Measurements from ENCODE around the gene MPST. TPM values are rescaled to one million over a fixed set of nuclear protein-coding genes. Genes with fewer than 3 reads are reported as not detected.

MPST gene
- polyA plus RNA-seq, 1 donor (not counting 4 experiments of a cell fraction or from before 2014, with no cell fraction given): 23.5 TPM

DNA sequence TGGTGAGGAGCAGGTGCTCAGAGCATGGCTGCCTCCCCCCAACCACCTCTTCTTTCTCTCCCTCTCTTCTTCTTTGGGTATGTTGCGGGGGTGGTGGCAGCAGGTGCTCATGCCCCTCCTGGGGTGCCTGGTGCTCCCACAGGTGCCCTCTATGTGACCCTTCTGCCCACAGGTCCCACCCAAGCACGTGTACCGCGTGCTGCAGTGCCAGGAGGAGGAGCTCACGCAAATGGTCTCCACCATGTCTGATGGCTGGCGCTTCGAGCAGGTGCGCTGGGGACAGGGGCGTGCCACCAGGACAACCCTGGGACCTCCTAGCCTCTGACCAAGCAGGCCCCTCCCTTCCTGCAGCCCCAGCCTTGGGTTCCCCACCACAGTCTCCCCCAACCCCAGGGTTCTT lies 37.7 kb downstream of the MPST start:
- Histone ChIP-seq H3K4me3 (ENCODE audit: control insufficient read depth in 2 of 3, extremely low read depth in 1 of 3, insufficient read depth in 2 of 3, low read depth in 1 of 3, low read length in 3 of 3) (no peak overlapping the region), H3K79me2 (ENCODE audit: control insufficient read depth, insufficient read depth, low read length) (no peaks in the 10 kb centered on the region), H3K9ac (ENCODE audit: control insufficient read depth, extremely low read depth, insufficient read depth, low read length) (no peak overlapping the region), H3K4me1 (ENCODE audit: control insufficient read depth, extremely low read depth, insufficient read depth, low read length) (peaks cover 1% of the 10 kb centered on the region), H3K9me3 (ENCODE audit: control insufficient read depth, low read depth, low read length) (no peaks in the 10 kb centered on the region), H3K27me3 (ENCODE audit: control insufficient read depth, extremely low read depth, insufficient read depth, low read length) (no peaks in the 10 kb centered on the region), H3K4me2 (ENCODE audit: control insufficient read depth, extremely low read depth, insufficient read depth, low read depth, low read length) (no peak overlapping the region), H4K20me1 (ENCODE audit: control insufficient read depth, extremely low read depth, insufficient read depth, low read length) (no peaks in the 10 kb centered on the region), H3K27ac (ENCODE audit: control insufficient read depth, insufficient read depth, low read length) (no peak overlapping the region), H3K36me3 (ENCODE audit: control insufficient read depth in 2 of 2, extremely low read depth in 1 of 2, insufficient read depth in 2 of 2, low read length in 2 of 2) (peaks cover 0 to 6% of the 10 kb centered on the region in 2 experiments), H3K9me1 (ENCODE audit: control insufficient read depth, extremely low read depth, insufficient read depth, low read length) (no peaks in the 10 kb centered on the region), H2AFZ (ENCODE audit: control insufficient read depth, low read length) (no peak overlapping the region)
- dilution Hi-C loops (cut with MboI; ENCODE audit: extremely low pct_ligation_motif_present, low sequenced_read_pairs): no loop called here
- FAIRE-seq: no peak
- TF ChIP-seq, protein P1, sequence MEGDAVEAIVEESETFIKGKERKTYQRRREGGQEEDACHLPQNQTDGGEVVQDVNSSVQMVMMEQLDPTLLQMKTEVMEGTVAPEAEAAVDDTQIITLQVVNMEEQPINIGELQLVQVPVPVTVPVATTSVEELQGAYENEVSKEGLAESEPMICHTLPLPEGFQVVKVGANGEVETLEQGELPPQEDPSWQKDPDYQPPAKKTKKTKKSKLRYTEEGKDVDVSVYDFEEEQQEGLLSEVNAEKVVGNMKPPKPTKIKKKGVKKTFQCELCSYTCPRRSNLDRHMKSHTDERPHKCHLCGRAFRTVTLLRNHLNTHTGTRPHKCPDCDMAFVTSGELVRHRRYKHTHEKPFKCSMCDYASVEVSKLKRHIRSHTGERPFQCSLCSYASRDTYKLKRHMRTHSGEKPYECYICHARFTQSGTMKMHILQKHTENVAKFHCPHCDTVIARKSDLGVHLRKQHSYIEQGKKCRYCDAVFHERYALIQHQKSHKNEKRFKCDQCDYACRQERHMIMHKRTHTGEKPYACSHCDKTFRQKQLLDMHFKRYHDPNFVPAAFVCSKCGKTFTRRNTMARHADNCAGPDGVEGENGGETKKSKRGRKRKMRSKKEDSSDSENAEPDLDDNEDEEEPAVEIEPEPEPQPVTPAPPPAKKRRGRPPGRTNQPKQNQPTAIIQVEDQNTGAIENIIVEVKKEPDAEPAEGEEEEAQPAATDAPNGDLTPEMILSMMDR (optimal IDR thresholded peaks at IDR 0.05 in 1 of 3, IDR thresholded peaks at IDR 0.05 in 1 of 3, conservative IDR thresholded peaks at IDR 0.05 in 1 of 3; ENCODE audit: extremely low read depth in 1 of 3, insufficient read depth in 2 of 3, low read length in 3 of 3): no peak
- no peak for TF ChIP-seq EZH2 (IDR thresholded peaks at IDR 0.05; ENCODE audit: low read length)
- no peak for DNase-seq (ENCODE audit: low read depth, low spot score)

DNA sequence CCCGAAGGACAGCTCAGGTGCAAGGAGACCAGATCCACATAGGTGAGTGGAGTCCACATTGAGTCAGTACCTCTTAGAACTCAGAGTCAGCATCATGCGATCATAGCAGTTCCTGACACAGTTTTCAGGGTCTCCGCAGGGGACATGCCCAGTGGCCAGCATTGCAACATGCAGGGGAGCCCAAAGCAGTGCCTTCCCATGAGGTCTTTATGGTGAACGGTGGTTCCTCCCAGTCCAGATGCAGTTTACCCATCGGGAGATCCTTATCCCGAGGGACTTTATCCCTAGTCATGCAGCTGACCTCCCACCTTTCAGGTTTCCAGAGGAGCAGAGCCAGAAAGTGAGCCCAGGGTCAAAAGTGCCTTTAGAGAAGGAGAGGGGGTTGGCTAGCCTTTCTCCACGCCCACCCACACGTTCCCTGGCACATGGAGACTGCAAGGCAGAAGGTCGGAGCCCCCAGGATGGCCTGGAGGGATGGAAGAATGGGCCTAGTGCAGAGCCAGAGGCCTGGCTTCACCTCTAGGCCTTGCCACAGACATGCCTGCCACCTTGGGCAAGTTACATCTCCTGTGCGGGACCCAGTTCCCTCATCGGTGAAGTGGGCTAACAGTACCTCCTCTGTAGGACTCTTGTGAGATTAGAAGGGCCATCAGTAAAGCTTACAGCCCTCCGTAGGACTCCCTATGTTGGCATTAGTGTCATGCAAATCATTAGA lies 38.4 kb downstream of the MPST start:
- Histone ChIP-seq H3K9me3 (ENCODE audit: control insufficient read depth, low read depth, low read length) (no peaks in the 10 kb centered on the region), H4K20me1 (ENCODE audit: control insufficient read depth, extremely low read depth, insufficient read depth, low read length) (no peaks in the 10 kb centered on the region), H3K4me2 (ENCODE audit: control insufficient read depth, extremely low read depth, insufficient read depth, low read depth, low read length) (no peak overlapping the region), H3K4me3 (ENCODE audit: control insufficient read depth in 2 of 3, extremely low read depth in 1 of 3, insufficient read depth in 2 of 3, low read depth in 1 of 3, low read length in 3 of 3) (no peak overlapping the region), H3K4me1 (ENCODE audit: control insufficient read depth, extremely low read depth, insufficient read depth, low read length) (no peaks in the 10 kb centered on the region), H2AFZ (ENCODE audit: control insufficient read depth, low read length) (no peak overlapping the region), H3K36me3 (ENCODE audit: control insufficient read depth in 2 of 2, extremely low read depth in 1 of 2, insufficient read depth in 2 of 2, low read length in 2 of 2) (peaks cover 0 to 6% of the 10 kb centered on the region in 2 experiments), H3K27ac (ENCODE audit: control insufficient read depth, insufficient read depth, low read length) (no peak overlapping the region), H3K79me2 (ENCODE audit: control insufficient read depth, insufficient read depth, low read length) (no peaks in the 10 kb centered on the region), H3K9me1 (ENCODE audit: control insufficient read depth, extremely low read depth, insufficient read depth, low read length) (no peaks in the 10 kb centered on the region), H3K27me3 (ENCODE audit: control insufficient read depth, extremely low read depth, insufficient read depth, low read length) (no peaks in the 10 kb centered on the region), H3K9ac (ENCODE audit: control insufficient read depth, extremely low read depth, insufficient read depth, low read length) (no peak overlapping the region)
- TF ChIP-seq EZH2 (IDR thresholded peaks at IDR 0.05; ENCODE audit: low read length): no peak
- TF ChIP-seq, protein P1 (optimal IDR thresholded peaks at IDR 0.05 in 1 of 3, IDR thresholded peaks at IDR 0.05 in 1 of 3, conservative IDR thresholded peaks at IDR 0.05 in 1 of 3; ENCODE audit: extremely low read depth in 1 of 3, insufficient read depth in 2 of 3, low read length in 3 of 3): no peak
- dilution Hi-C loops (cut with MboI; ENCODE audit: extremely low pct_ligation_motif_present, low sequenced_read_pairs): no loop called here
- FAIRE-seq: no peak
- no peak for DNase-seq (ENCODE audit: low read depth, low spot score)

Data from keratinocyte (primary cell).